Stimulated activated CD4-positive, alpha-beta T cell treated with anti-CD3 and anti-CD28 coated beads, TNF-alpha, amount 100 ng/mL, for 4 hours (primary cell): ENCODE measurements around the gene MACROD1.
"Not testable (repeated sequence)": the region's sequence is repeated elsewhere in the genome, so short reads cannot be mapped to it uniquely, and the experiment has no call there.

Source experiments
- DNase-seq, 3 experiments: peaks; one replicate each; pipeline ENCODE4 v3.0.0-alpha.2; 2020; ENCODE audit warnings: low read depth in 3 of 3

MACROD1 gene

DNA sequence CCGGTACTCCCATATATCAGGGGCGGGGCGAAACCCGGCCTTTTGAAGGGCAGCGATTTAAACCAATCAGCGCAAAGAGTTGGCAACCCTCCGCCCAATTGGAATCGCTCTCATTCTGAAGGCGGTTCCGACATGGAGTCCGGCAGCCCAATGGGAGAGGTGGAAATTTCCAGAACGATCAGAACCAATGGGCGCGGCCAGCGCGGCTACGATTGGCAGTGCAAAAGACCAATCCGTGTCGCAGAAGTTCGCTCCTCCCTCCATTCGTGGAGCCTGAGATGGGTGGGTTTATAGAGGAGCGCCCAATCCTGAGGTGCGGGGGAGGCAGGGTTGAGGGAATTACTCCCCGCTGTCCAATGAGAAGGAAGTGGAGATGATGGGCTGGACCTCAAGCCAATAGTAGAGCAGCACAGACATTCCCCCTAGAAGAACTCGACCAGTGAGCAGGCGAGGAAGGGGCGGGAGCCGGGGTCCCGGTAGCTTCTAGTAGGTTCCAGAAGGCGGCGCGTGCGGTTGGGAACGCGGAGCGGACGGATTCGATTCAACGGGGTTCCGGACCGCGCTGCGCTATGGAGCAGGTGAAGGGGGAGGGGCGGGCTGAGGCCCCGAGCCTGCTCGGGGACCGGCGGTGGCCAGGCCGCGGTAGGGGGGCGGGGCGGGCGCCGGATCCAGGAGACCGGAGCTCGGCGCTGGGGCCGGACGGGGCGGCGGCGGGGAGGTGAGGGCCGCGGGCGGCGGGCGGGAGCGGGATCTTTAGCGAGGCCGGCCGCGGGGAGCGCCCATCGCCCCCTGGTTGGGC, 20.0 kb upstream of the MACROD1 start, which contains the start of gene STIP1:
Gene STIP1 (plus strand): TSS at position 479 of the 799 bp plus-strand sequence. CDS start 91 bp downstream, at position 570.
- peak; percentile 94 to 98 (median 97) for DNase-seq

DNA sequence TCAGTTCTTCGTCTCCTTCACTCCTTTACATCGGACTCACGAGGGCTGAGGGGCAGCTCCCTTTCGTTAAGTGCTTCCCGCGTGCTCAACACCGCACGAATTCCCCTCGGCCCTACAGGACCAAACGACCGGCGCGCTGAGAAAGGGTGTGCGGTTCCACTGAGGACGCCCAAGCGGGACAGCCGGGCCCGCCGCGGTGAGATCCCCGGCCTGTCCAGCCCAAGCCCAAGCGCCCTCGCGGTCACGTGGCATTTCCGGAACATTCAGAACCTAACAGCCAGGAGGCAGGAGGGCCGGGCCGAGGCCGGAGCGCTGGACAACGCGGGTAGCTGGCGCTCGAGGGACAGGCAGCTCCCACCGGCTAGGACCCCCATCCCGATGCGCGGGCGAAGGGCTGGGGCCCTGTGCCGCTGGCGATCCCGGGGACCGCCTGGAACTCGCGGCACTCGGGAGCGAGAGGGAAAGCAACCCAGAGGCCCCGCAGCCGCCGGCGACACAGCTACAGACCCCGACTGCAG, 19.3 kb upstream of the MACROD1 start:
- DNase-seq, result no peak

DNA sequence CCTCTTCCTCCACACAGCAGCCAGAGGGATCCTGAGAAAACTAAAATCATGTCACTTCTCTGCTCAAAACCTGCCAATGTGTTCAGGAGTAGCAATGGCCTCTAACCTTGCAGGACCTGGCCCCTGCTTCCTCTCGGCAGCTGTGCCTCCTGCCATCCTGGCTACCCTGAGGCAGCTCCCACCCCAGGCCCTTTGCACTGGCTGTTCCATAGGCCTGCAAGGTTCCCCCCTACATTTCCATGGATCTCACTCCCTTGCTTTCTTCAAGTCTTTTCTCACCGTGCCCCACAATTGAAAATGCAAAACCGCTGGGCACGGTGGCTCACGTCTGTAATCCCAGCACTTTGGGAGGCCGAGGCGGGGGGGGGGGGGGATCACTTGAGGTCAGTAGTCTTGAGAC, 18.0 kb upstream of the MACROD1 start:
- no peak for DNase-seq

DNA sequence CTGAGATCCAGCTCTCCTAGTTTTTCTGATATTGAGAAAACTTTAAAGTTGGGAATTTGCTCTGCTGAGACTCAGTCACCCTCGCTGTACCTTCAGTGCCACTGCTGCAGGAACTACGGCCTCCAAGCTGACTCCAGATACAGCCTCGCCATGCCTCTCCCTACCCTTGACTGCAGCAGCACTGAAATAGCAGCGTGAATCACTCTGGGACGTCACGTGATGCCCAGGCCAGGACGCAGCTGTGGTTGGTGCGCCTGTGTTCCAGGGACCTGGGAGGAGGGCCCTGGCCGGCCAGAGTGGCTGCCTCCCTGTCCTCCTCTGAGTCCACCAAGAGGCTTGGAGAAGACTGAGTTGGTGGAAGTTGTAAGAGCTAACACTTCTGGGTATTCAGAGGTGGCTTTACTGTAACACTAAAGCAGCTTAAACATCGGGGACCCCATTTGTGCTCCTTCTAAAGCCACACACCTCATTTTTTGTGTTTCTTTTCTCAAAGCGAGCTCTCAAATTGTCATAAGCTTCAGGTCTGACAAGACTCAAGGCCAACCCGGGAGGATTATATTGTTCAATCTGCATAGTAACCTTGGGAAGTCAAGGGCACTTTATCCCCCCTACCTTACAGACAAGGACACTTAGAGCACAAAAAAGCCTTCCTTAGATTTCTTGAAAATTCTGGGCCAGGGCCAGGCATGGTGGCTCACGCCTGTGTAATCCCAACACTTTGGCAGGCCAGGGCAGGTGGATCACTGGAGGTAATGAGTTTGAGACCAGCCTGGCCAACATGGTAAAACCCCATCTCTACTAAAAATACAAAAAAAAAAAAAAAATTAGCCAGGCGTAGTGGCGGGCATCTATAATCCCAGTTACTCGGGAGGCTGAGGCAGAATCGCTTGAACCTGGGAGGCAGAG, 15.8 kb upstream of the MACROD1 start:
- peak in 1 of 3 experiments; percentile 22 for DNase-seq

DNA sequence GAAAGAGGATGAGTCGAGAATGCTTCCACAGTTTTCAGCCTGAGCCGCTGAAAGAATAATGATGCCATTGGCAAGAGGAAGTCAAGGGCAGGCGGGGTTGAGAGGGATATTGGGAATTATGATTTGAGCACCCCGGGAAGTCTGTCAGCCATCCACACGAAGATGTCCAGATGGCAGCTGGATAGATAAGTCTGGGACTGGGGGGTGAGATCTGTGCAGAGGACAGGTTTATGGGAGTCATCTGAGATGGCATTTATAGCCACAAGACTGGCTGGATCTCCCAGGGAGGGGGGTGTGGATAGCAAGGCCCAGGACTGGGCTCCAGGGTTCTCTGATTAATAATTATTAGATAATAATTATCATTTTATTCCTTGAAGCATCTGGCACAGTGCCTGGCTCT, 15.0 kb upstream of the MACROD1 start:
- no peak for DNase-seq

DNA sequence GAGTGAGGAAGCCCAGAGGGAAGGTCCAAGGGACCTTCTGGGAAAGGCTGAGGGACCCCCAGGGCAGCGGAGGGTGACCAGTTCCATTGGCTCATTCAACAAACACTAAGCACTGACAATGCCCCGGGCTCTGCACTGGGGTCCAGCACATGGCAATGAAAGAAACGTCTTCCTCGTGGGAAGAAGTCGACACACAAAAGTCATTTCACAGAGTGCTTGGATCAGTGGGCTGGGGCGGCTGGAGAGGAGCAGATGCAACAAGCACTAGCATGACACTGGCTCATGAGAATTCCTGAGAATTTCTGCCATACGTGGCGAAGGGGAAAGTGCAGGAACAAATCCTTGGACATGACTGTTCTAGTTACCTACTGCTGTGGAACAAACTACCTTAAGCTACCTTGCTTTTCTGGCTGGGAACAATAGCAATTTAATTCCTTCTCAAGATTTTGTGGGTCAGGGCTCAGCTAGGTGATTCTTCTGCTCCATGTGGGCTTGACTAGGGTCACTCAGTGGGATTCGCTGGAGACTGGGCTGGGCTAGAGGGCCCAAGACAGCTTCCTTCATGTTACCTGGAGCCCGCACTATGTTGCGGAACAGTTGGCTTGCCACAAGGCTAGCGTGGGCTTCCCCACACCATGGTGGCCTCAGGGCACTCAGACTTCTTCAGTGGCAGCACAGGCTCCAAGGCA, 13.2 kb upstream of the MACROD1 start:
- no peak for DNase-seq

DNA sequence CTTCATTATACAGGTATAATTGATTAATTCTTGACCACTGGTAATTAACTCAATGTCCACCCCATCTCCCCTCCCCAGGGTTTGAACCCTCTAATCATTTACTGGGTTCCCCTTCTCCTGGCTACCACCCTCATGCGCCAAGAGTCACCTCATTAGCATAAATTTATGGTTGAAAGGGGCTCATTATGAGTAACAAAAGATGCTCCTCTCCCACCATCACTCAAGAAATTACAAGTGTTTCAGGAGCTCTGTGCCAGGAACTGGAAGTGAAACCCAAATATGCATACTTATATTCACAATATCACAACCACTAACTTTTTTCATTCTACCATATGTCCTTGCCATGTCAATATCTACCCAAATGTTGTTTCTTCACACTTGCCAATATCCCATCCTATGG, 12.3 kb upstream of the MACROD1 start:
- no peak for DNase-seq

DNA sequence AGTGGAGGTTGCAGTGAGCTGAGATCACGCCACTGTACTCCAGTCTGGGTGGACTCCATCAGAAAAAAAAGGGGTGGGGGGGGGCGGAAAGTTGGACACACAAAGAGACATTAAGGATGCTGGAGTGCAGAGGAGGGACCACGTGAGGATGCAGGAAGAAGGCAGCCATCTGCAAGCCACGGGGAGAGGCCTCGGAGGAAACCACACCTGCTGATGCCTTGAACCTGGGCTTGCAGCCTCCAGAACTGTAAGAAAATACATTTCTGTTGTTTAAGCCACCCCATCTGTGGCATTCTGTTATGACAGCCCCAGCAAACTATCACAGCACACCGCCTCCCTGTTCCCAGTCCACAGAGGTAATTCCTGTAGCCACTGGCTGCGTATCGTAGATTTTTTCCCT, 10.8 kb upstream of the MACROD1 start:
- no peak for DNase-seq

DNA sequence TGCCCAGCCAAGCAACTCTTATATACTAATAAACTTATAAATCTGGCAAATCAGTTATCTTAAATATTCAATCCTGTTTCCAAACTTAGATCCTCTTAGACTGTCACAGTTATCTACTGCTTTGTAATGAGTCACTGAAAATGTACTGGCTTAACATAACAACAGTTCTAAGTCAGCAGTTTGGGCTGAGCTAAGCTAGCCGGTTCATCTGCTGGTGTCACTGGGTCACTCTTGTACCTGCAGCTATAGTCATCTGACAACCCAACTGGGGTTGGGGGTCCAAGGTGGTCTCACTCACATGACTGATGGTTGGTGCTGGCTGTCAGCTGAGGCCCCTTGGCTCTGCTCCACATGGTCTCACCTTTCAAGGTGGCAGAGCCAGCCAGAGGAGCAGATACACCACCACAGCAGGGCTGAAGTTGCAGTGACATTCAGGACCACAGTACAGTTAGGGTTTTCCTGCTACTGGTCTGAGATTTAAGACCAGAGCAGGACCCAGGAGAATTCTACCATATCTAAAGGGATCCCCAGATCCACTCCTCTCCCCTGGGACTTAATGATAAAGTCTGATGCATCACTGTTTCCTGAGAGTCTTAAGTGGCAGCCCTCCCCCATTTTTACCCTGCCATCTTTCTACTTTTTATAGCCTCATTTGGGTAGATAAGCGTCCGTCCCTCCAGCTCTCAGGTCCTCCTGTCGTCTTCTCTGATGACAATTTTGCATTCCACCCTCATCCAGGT, 7.9 kb upstream of the MACROD1 start:
- DNase-seq, result no peak

DNA sequence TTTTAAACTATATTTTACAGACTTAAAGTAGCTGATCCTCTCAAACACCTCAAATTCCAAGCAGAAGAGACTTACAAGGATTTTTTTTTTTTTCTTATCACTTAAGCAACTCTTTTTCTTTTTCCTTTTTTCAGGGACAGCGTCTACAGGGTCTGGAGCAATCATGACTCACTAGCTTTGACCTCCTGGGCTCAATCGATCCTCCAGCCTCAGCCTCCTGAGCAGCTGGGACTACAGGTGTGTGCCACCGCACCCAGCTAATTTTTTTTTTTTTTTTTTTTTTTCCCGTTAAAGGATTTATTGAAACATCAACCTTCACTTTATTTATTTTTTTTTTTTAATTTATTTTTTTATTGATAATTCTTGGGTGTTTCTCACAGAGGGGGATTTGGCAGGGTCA, 4.5 kb upstream of the MACROD1 start:
- DNase-seq, result no peak

DNA sequence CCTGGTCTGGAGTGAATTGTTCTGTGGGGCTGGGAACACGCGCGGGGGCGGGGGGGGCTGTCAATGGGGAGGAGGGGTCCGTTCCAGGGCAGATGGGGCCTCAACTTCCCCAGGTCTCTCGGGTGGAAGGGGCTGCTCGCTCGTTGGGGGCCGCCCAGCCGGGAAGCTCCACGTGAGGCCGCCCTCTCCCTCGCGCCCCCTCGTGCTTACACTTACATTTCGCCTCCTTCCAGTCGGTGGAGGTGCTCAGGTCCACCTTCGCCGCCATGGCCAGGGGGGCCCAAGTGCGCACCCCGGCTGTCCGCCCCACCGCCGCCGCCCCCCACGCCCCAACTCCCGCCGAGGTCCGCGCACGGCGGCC, 452 bp downstream of the MACROD1 start:
- peak in 1 of 3 experiments; percentile 17 for DNase-seq

DNA sequence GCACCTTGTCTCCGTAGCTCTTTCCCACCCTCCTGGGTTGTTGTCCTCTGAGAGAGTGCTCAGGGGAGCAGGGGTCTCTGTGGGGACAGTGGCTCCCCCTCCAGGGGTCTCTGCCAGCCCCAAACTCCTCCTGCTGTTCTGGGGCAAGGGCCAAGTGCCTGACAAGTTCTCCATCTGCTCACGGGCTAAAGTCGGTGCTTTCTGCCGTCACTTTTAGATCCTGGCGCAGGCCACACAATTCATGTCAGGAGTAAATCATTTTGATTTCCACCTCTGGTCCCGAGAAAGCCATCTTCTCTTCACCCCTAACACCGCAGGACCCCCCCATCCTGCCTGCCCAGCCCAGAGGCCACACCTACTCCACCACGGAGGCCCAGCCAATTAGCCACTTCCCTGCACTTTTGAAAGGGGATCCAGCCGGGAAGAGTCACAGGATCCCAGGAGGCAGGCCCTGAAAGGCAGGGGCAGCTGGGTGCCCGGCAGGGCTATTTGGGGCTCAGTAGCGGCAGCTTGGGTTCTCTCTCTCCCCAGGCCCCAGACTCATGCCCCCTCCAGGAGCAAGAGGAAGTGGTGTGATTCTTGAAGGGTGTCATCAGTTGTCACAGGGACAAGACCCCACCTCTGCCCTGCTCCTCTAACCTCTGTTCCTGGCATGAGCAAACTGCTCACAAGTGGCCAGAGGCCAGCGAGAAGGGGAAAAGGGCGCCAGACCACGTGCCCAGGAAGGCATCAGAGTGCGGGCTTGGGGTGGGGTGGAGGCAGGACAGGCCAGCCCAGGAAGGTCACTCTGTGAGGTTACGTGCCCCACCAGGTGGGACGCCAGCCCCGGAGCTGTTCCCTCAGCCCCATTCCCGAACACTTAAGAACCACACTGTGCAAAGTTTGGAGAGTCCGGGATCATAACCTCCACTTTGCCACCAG, 1.3 kb downstream of the MACROD1 start:
- DNase-seq, result no peak

DNA sequence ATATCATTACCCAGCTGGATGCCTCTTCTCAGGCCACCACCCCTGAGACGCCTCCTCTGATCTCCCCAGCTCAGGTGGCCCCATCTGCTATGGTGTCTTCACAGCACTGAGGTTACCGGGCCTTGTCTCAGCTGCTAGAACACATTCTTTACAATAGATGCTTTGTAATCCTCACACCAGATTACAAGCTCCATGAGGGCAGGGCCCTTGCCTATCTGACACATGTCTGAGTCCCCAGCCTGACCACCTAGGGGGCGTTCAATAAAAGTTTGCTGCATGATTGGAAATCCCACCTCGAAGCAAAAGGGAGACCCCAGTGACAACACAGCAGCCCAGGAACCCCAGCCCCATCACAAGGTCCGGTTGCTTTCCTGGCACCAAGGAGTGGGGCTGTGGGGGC, 2.0 kb downstream of the MACROD1 start:
- no peak for DNase-seq

DNA sequence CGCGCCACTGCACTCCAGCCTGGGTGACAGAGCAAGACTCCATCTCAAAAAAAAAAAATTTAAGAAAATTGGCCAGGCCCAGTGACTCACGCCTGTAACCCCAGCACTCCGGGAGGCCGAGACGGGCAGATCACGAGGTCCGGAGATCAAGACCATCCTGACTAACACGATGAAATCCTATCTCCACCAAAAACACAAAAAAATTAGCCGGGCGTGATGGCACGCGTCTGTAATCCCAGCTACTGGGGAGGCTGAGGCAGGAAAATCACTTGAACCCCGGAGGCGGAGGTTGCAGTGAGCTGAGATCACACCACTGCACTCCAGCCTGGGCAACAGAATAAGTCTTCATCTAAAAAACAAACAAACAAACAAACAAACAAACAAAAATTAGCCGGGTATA, 3.1 kb downstream of the MACROD1 start:
- DNase-seq, result not testable (repeated sequence)

DNA sequence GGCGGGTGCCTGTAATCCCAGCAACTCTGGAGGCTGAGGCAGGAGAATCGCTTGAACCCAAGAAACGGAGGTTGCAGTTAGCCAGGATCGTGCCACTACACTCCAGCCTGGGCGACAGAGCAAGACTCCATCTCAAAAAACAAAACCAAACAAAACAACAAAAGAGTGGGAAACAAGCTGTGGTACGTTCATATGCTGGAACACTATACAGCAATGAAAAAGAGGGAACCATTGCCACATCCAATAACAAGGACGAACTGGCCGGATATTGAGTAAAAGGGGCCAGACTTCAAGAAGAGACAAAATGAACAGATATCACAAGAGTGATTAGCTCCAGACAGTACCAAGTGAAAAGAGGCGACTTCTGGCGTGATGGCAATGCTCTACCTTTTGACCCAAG, 4.9 kb downstream of the MACROD1 start:
- no peak for DNase-seq

DNA sequence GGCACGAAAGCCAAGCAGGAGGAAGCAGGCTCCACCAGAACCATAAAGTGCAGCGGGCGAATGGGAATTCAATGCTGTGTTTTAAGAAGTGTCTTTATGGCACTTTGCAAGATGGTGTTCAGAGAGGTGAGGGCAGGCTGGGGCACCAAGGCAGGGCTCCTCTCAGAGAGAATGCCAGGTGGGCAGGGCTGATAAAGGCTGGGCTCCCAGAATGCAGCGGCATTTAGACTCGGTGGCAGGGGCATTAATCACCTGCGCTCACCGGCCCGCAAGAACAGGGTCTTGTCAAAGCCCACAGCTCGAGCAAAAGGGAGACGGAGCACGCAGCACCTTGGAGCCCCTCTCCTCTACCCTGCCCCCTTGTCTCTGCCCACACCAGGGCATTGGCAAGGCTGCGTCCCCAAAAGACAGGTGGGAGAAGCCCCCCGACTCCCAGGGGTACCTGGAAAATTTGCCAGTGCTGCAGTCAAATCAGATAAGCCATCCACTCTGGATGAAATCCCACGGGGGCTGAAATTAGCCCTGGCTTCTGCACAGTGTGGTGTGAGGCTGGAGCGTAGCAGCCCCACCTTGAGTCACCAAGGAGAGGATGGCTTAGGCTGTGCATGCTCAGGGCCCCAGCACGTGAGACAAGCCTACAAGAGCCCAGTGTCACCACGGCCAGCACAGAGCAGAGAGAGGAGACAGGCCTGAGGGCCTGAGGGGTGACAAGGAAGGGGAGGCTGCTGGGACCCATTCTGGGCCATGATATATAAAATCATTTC, 8.1 kb downstream of the MACROD1 start:
- no peak for DNase-seq

DNA sequence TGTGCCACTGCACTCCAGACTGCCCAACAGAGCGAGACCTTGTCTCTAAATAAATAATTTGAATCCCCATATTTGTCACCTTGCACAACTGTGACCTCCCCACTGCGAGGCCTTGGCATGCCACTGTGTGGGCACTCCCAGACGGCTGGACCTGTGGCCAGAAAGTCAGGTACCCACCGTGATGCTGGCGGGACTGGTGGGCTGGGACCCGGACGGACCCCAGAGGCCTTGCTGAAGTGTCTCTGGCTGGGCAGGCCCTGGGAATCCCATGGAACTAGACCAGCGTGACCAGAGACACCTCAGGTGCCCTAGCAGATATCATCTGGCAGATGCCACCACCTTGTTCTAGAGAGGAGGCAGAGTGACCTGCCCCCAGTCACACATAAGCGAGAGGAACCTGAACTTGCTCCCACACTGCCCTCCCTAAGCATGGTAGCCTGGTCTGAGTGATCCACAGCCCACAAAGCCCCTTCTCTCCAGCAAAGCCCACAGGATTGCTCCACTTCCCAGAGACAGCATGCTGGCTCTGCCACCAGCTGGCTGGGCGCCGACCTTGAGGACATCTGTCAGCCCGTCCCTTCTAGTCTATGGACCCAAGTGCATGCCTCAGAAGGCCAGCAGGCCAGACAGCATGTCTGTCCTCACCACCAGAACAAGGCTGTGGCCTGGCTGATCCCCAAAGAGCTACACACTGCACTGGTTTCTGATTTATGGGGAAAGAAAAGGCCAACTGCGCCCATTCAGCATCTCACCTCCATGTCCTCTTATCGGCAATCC, 9.5 kb downstream of the MACROD1 start:
- DNase-seq, result no peak

DNA sequence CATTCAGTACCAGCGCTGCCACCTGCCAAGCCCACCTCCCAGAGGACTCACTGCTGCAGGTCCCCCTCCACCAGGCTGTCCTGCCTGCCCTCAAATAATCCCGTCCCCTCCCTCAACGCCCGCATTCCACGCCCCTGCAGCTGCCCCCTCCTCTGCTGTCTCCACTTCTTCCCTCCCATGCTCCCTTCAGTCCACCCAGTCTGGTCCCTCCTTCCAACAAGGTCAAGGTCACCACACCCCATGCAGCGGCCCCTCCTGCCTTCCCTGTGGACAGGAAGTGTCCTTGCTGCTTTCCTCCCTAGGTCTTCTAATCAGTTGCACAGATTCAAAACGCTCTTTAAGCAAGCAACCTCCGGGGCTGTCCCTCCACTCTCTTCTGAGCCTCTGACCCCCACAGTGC, 12.1 kb downstream of the MACROD1 start:
- DNase-seq, result no peak
